GM19351 (cell line): ENCODE results near the gene SLC1A4.

Source experiments
- ATAC-seq: cut with Tn5 transposase; IDR thresholded peaks from one replicate; pipeline ENCODE4 v1.9.1; 2021; ENCODE audit warnings: mild to moderate bottlenecking, moderate library complexity; ENCODE audit not compliant: unreplicated experiment

Gene SLC1A4

DNA sequence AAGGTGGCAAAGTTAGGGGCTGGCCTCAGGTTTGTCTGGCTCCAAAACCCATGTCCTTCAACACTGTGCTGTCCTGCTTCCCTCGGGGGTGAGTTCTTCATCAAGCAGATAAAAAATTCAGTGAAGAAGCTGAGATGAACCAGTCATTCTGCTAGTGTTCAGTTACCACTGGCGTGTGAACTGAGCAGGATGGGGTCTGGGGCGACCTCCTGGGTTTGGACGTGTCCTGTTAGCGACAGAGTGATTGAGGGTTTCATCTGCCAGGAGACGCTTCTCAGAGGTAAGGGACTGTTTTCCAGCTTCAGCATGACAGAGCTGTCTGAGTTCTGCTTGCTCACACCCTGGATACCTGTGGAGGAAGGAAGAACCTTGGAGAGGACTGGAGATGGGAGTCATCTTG, 81.7 kb downstream of the SLC1A4 start:
- ATAC-seq = no peak

DNA sequence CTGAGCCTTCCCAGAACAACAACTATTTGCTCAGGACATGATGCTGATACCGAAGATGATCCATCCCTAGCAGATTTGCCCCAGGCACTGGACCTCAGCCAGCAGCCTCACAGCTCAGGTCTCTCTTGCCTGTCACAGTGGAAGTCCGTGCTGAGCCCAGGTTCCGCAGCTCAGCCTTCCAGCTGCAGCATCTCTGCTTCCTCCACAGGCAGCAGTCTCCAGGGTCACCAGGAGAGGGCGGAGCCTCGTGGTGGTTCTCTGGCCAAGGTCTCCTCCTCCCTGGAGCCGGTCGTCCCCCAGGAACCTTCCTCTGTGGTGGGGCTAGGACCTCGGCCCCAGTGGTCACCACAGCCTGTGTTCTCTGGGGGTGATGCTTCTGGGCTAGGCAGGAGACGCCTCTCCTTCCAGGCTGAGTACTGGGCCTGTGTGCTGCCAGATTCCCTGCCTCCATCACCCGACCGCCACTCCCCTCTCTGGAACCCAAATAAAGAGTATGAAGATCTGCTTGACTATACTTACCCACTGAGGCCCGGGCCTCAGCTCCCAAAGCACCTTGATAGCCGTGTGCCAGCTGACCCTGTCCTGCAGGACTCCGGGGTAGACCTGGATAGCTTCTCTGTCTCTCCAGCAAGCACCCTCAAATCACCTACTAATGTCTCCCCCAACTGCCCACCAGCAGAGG, 82.4 kb downstream of the SLC1A4 start:
- no peak for ATAC-seq

DNA sequence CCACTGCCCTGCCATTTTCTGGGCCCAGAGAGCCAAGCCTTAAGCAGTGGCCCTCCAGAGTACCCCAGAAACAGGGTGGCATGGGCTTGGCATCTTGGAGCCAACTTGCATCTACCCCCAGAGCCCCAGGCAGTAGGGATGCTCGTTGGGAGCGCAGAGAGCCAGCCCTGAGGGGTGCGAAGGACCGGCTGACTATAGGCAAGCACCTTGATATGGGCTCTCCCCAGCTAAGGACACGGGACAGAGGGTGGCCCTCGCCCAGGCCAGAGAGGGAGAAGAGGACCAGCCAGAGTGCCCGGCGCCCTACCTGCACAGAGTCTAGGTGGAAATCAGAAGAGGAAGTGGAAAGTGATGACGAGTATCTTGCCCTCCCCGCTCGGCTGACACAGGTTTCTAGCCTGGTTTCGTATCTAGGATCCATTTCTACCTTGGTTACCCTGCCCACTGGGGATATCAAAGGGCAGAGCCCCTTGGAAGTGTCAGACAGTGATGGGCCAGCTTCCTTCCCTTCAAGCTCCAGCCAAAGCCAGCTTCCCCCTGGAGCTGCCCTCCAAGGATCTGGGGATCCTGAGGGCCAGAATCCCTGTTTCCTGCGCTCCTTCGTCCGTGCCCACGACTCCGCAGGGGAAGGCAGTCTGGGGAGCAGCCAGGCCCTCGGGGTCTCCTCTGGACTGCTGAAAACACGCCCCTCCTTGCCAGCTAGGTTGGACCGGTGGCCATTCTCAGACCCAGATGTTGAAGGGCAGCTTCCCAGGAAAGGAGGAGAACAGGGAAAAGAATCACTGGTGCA, 83.2 kb downstream of the SLC1A4 start:
- ATAC-seq = peak; percentile 83
